Activated CD4-positive, alpha-beta memory T cell treated with anti-CD3 and anti-CD28 coated beads, Interleukin-2, amount 10 ng/mL, durations not matched to agents 7 days and 5 days (primary cell): Measurements from ENCODE around the gene SLC16A3. TPM values are rescaled to one million over a fixed set of nuclear protein-coding genes. Genes with fewer than 3 reads are reported as not detected.

Source experiments
- CTCF ChIA-PET: fragments of 350-600 bp; sonication (Branson Sonifier 250); formaldehyde crosslinking; loops from one replicate; lab custom pipeline; 2021; ENCODE audit warnings: antibody characterized with exemption, inconsistent platforms; lab: Charles Lee
- POLR2A ChIA-PET: fragments of 350-600 bp; sonication (Branson Sonifier 250); formaldehyde crosslinking; loops from one replicate; lab custom pipeline; 2021; ENCODE audit warnings: antibody characterized with exemption; lab: Charles Lee
- DNase-seq: peaks from one replicate; pipeline ENCODE4 v3.0.0-alpha.2; 2020
- H3K27ac Mint-ChIP-seq: one replicate; pipeline ENCODE4 v1.8.0; 2021; ENCODE audit warnings: mild to moderate bottlenecking, mixed read lengths
- H3K27me3 Mint-ChIP-seq: one replicate; pipeline ENCODE4 v1.8.0; 2021; ENCODE audit warnings: mixed read lengths
- H3K36me3 Mint-ChIP-seq: one replicate; pipeline ENCODE4 v1.8.0; 2021; ENCODE audit warnings: low read depth, mixed read lengths
- H3K4me1 Mint-ChIP-seq: one replicate; pipeline ENCODE4 v1.8.0; 2021; ENCODE audit warnings: mixed read lengths
- H3K4me3 Mint-ChIP-seq: one replicate; pipeline ENCODE4 v1.8.0; 2021; ENCODE audit warnings: mild to moderate bottlenecking, mixed read lengths
- H3K9me3 Mint-ChIP-seq: one replicate; pipeline ENCODE4 v1.8.0; 2021; ENCODE audit warnings: mixed read lengths
- total RNA-seq, 2 experiments: library from RNA; stranded (reverse); gene quantifications; one replicate each; pipeline ENCODE4 v1.2.3, GENCODE V29; 2021

SLC16A3 gene
- total RNA-seq, 2 experiments from 2014 or later, result 206 to 210 TPM

- Mint-ChIP-seq H3K27ac (no peak overlapping the region), H3K4me1 (peaks cover 32% of the 10 kb centered on the region)
- CTCF ChIA-PET, result no interaction called here
Observed at GRCh38 chr17:82285141-82285540, 56.3 kb downstream of the SLC16A3 start.

GRCh38 chr17:82287013-82287867 lies 58.4 kb downstream of the SLC16A3 start:
- Mint-ChIP-seq H3K27ac (no peak overlapping the region), H3K9me3 (no peaks in the 10 kb centered on the region), H3K36me3 (no peaks in the 10 kb centered on the region), H3K4me1 (peaks cover 24% of the 10 kb centered on the region), H3K27me3 (peaks cover 3% of the 10 kb centered on the region), H3K4me3 (no peak overlapping the region)
- DNase-seq, result no peak
- ChIA-PET POLR2A (interaction anchor here (1.3 kb wide), 1 partner anchor 58 kb away, joined by 3 read pairs; the partner anchor contains the start of gene SLC16A3), CTCF (no interaction called here)

More at GRCh38 chr17:82285141-82285540, 56.3 kb downstream of the SLC16A3 start:
- Mint-ChIP-seq H3K36me3 (no peaks in the 10 kb centered on the region), H3K27me3 (peaks cover 3% of the 10 kb centered on the region), H3K9me3 (no peaks in the 10 kb centered on the region), H3K4me3 (no peak overlapping the region)
- POLR2A ChIA-PET, result interaction anchor here (2.0 kb wide), 1 partner anchor 13 kb away, joined by 4 read pairs; no protein-coding TSS in a partner anchor
- no peak for DNase-seq

GRCh38 chr17:82287868-82288801 lies 59.3 kb downstream of the SLC16A3 start:
- POLR2A ChIA-PET, result interaction anchor here (1.3 kb wide), 1 partner anchor 59 kb away, joined by 3 read pairs; the partner anchor contains the start of gene SLC16A3
- H3K9me3 Mint-ChIP-seq, result no peaks in the 10 kb centered on the region
- DNase-seq, result no peak
- CTCF ChIA-PET, result no interaction called here
- H3K27ac Mint-ChIP-seq, result no peak overlapping the region
- H3K27me3 Mint-ChIP-seq, result peaks cover 3% of the 10 kb centered on the region
- H3K4me1 Mint-ChIP-seq, result peaks cover 25% of the 10 kb centered on the region
- H3K36me3 Mint-ChIP-seq, result no peaks in the 10 kb centered on the region
- H3K4me3 Mint-ChIP-seq, result no peak overlapping the region

Other genes starting within 250 kb of the SLC16A3 start
- 10 to 100 TPM; 52.7 to 54.7 TPM for gene CENPX, start 206.2 kb upstream of the SLC16A3 start, total RNA-seq
- 10 to 100 TPM; 34.8 to 35.5 TPM for gene LRRC45, start 205.7 kb upstream of the SLC16A3 start, total RNA-seq
- 1 to 10 TPM; 7.9 to 8.1 TPM for gene RAC3, start 197.4 kb upstream of the SLC16A3 start, total RNA-seq
- gene DCXR, start 191.3 kb upstream of the SLC16A3 start, total RNA-seq, result 10 to 100 TPM; 93.9 to 95.2 TPM
- gene RFNG, start 177.2 kb upstream of the SLC16A3 start, total RNA-seq, result 10 to 100 TPM; 26.3 to 28.4 TPM
- 10 to 100 TPM; 69.0 to 75.6 TPM for gene GPS1, start 177.1 kb upstream of the SLC16A3 start, total RNA-seq
- 10 to 100 TPM; 98.8 to 99.3 TPM for gene DUS1L, start 163.2 kb upstream of the SLC16A3 start, total RNA-seq
- 100 to 1,000 TPM; 181 to 191 TPM for gene FASN, start 130.8 kb upstream of the SLC16A3 start, total RNA-seq
- 10 to 100 TPM; 49.8 to 54.9 TPM for gene CCDC57, start 16.2 kb upstream of the SLC16A3 start, total RNA-seq
- 100 to 1,000 TPM; 116 TPM for gene CSNK1D, start 44.7 kb downstream of the SLC16A3 start, total RNA-seq
- gene CD7, start 88.6 kb downstream of the SLC16A3 start, total RNA-seq, result 100 to 1,000 TPM; 138 to 140 TPM
- gene SECTM1, start 104.7 kb downstream of the SLC16A3 start, total RNA-seq, result 10 to 100 TPM; 18.3 to 18.5 TPM
- not detected for gene TEX19, start 130.2 kb downstream of the SLC16A3 start, total RNA-seq
- gene UTS2R, start 142.7 kb downstream of the SLC16A3 start, total RNA-seq, result not detected
- gene HEXD, start 189.3 kb downstream of the SLC16A3 start, total RNA-seq, result 10 to 100 TPM; 58.3 to 60.6 TPM
- gene OGFOD3, start 189.5 kb downstream of the SLC16A3 start, total RNA-seq, result 10 to 100 TPM; 26.7 to 29.4 TPM
- gene CYBC1, start 221.7 kb downstream of the SLC16A3 start, total RNA-seq, result 100 to 1,000 TPM; 308 to 313 TPM
- 100 to 1,000 TPM; 150 to 153 TPM for gene NARF, start 229.7 kb downstream of the SLC16A3 start, total RNA-seq